ENCODE results near the gene TMEM163.

DNA sequence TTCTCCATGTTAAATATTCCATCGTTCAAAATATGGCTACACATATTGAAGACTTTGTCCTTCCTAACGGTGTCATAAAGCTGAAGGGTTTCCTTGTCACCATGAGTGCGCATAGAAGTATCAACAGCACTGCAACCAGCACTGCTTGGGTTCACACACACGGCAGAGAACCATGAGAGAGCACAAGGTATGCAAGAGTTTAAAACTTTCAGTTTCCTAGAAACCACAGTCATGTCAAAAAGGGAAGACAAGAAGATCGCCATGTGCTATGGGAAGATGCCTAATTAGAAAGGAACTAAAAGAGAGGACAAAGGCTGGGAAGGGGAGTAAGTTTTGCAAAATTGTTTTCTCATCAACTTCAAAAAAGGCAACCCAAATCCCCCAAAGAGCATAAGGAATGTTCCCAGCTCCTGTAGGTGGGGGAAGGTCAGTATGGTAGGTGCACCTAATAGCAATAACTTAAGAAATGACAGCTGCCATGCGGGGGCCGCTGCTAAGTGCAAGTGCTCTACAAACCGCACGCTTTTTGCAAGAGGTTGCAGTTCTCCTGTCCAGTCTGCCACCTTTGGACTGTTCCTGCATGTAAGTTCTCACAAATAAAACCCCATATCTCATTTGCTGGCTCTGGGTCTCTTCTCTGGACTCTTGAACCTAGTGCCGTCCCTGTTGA is 136.8 kb downstream of the TMEM163 start:
- TF ChIP-seq, protein P1, sequence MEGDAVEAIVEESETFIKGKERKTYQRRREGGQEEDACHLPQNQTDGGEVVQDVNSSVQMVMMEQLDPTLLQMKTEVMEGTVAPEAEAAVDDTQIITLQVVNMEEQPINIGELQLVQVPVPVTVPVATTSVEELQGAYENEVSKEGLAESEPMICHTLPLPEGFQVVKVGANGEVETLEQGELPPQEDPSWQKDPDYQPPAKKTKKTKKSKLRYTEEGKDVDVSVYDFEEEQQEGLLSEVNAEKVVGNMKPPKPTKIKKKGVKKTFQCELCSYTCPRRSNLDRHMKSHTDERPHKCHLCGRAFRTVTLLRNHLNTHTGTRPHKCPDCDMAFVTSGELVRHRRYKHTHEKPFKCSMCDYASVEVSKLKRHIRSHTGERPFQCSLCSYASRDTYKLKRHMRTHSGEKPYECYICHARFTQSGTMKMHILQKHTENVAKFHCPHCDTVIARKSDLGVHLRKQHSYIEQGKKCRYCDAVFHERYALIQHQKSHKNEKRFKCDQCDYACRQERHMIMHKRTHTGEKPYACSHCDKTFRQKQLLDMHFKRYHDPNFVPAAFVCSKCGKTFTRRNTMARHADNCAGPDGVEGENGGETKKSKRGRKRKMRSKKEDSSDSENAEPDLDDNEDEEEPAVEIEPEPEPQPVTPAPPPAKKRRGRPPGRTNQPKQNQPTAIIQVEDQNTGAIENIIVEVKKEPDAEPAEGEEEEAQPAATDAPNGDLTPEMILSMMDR (tag by site-specific recombination; IDR thresholded peaks at IDR 0.05), result no peak
- TF ChIP-seq ZBTB8A (tag by site-specific recombination; IDR thresholded peaks at IDR 0.05), result no peak
- TF ChIP-seq ZNF114 (tag by site-specific recombination; IDR thresholded peaks at IDR 0.05), result no peak
